Hepatocyte (in vitro differentiated cells): ENCODE measurements around the gene FUOM. TPM values are rescaled to one million over a fixed set of nuclear protein-coding genes. Genes with fewer than 3 reads are reported as not detected.

Experiments
- DNase-seq: peaks from one replicate; pipeline ENCODE4 v3.0.0-alpha.2; 2016; ENCODE audit warnings: low spot score
- H2AFZ ChIP-seq: fragments of 200-600 bp; sonication (generic); 2 replicates; pipeline ENCODE4 v1.6.0; 2016; ENCODE audit warnings: antibody characterized with exemption, mild to moderate bottlenecking
- H3K27ac ChIP-seq: fragments of 200-600 bp; sonication (generic); 2 replicates; pipeline ENCODE4 v1.5.1; 2016; ENCODE audit warnings: mild to moderate bottlenecking
- H3K27me3 ChIP-seq: fragments of 200-600 bp; sonication (generic); 2 replicates; pipeline ENCODE4 v1.6.1; 2016
- H3K36me3 ChIP-seq: fragments of 200-600 bp; sonication (generic); replicated peaks from 2 replicates; pipeline ENCODE4 v1.5.1; 2016; ENCODE audit warnings: low read depth; ENCODE audit not compliant: insufficient read depth
- H3K4me1 ChIP-seq: fragments of 200-600 bp; sonication (generic); 2 replicates; pipeline ENCODE4 v1.5.1; 2016; ENCODE audit warnings: mild to moderate bottlenecking, moderate library complexity; ENCODE audit not compliant: insufficient read depth
- H3K4me2 ChIP-seq: fragments of 200-600 bp; sonication (generic); 2 replicates; pipeline ENCODE4 v1.6.0; 2016
- H3K4me3 ChIP-seq: fragments of 200-600 bp; sonication (generic); 2 replicates; pipeline ENCODE4 v1.5.1; 2016; ENCODE audit warnings: mild to moderate bottlenecking
- H3K79me2 ChIP-seq: fragments of 200-600 bp; sonication (generic); 2 replicates; pipeline ENCODE4 v1.6.0; 2017; ENCODE audit warnings: mild to moderate bottlenecking
- H3K9me2 ChIP-seq: fragments of 200-600 bp; sonication (generic); replicated peaks from 2 replicates; pipeline ENCODE4 v1.6.0; 2017; ENCODE audit warnings: mild to moderate bottlenecking; ENCODE audit not compliant: insufficient read depth
- H3K9me3 ChIP-seq: fragments of 200-600 bp; sonication (generic); 2 replicates; pipeline ENCODE4 v1.5.1; 2016; ENCODE audit warnings: low read depth, mild to moderate bottlenecking
- H4K20me1 ChIP-seq: fragments of 200-600 bp; sonication (generic); 2 replicates; pipeline ENCODE4 v1.6.0; 2016; ENCODE audit warnings: mild to moderate bottlenecking; ENCODE audit not compliant: insufficient read depth, poor library complexity, severe bottlenecking
- CTCF ChIP-seq: fragments of 200-600 bp; sonication (generic); IDR thresholded peaks from 2 replicates; pipeline ENCODE4 v1.5.1; 2016; ENCODE audit warnings: antibody characterized with exemption, mild to moderate bottlenecking; ENCODE audit not compliant: poor library complexity
- EZH2 ChIP-seq: fragments of 200-600 bp; sonication (generic); IDR thresholded peaks from 2 replicates; pipeline ENCODE4 v1.6.1; 2016; ENCODE audit warnings: antibody characterized with exemption, mild to moderate bottlenecking, borderline replicate concordance
- EZH2phosphoT487 ChIP-seq: fragments of 200-600 bp; sonication (generic); IDR thresholded peaks from one replicate; pipeline ENCODE4 v1.6.1; 2018; ENCODE audit warnings: antibody characterized with exemption, mild to moderate bottlenecking, low read depth, moderate library complexity; ENCODE audit not compliant: unreplicated experiment, severe bottlenecking
- WGBS: methylation state at CpG from one replicate; pipeline ENCODE4 v1.1.6; 2016; ENCODE audit warnings: low lambda C conversion rate; ENCODE audit errors: missing lambda C conversion rate; 5-methylcytosine and 5-hydroxymethylcytosine counted together
- polyA plus RNA-seq: library from polyadenylated mRNA; unstranded; fragments of >200 nt; fragmentation: Nextera tagmentation; extraction: Ambion mirVana; gene quantifications from 2 replicates; pipeline ENCODE4 v1.2.1, GENCODE V29; 2016
- total RNA-seq: library from RNA; depleted of rRNA; stranded (reverse); fragments of >200 nt; gene quantifications from 2 replicates; pipeline ENCODE4 v1.2.3, GENCODE V29; 2014

Gene FUOM
- total and polyA plus RNA-seq, 2 experiments from 2014 or later, result 31.1 to 34.6 TPM

GRCh38 chr10:133393401-133394063 is 35.7 kb upstream of the FUOM start:
- H3K9me3 ChIP-seq, result no peaks in the 10 kb centered on the region
- H3K27me3 ChIP-seq, result no peaks in the 10 kb centered on the region
- peak overlapping the region; percentile 49 for H3K27ac ChIP-seq
- H3K4me1 ChIP-seq, result peaks cover 8% of the 10 kb centered on the region
- peak overlapping the region; percentile 67 for H3K4me2 ChIP-seq
- no peak for TF ChIP-seq EZH2phosphoT487
- no peak for TF ChIP-seq EZH2
- TF ChIP-seq CTCF, result no peak
- H2AFZ ChIP-seq, result peak overlapping the region; percentile 88
- H3K4me3 ChIP-seq, result no peak overlapping the region
- no peaks in the 10 kb centered on the region for H4K20me1 ChIP-seq
- H3K36me3 ChIP-seq, result no peaks in the 10 kb centered on the region
- 31% methylated on average over 27 of the region's 27 CpGs for WGBS
- H3K79me2 ChIP-seq, result peaks cover 36% of the 10 kb centered on the region
- no peak for DNase-seq
- no peaks in the 10 kb centered on the region for H3K9me2 ChIP-seq

- Histone ChIP-seq H3K79me2 (peaks cover 26% of the 10 kb centered on the region), H3K4me1 (peaks cover 8% of the 10 kb centered on the region), H3K9me3 (no peaks in the 10 kb centered on the region), H3K36me3 (no peaks in the 10 kb centered on the region), H3K27me3 (no peaks in the 10 kb centered on the region), H4K20me1 (no peaks in the 10 kb centered on the region), H3K4me2 (no peak overlapping the region), H3K27ac (no peak overlapping the region), H3K4me3 (no peak overlapping the region), H2AFZ (no peak overlapping the region), H3K9me2 (no peaks in the 10 kb centered on the region)
- WGBS, result 100% methylated on average over 8 of the region's 12 CpGs
- DNase-seq, result no peak
- no peak for TF ChIP-seq CTCF
- no peak for TF ChIP-seq EZH2
- no peak for TF ChIP-seq EZH2phosphoT487
Measured at GRCh38 chr10:133391761-133392518, 34.1 kb upstream of the FUOM start.

- no peak for DNase-seq
- Histone ChIP-seq H4K20me1 (no peaks in the 10 kb centered on the region), H3K9me2 (no peaks in the 10 kb centered on the region), H3K36me3 (no peaks in the 10 kb centered on the region), H2AFZ (no peak overlapping the region), H3K27me3 (no peaks in the 10 kb centered on the region), H3K4me1 (peaks cover 8% of the 10 kb centered on the region), H3K9me3 (no peaks in the 10 kb centered on the region), H3K4me2 (no peak overlapping the region), H3K4me3 (no peak overlapping the region), H3K79me2 (peaks cover 19% of the 10 kb centered on the region), H3K27ac (no peak overlapping the region)
- TF ChIP-seq EZH2phosphoT487, result no peak
- TF ChIP-seq CTCF, result no peak
- TF ChIP-seq EZH2, result no peak
- 95% methylated on average over 12 of the region's 12 CpGs for WGBS
Measured at GRCh38 chr10:133391249-133391635, 33.4 kb upstream of the FUOM start.
